Right lobe of liver (tissue), 4 donors: ENCODE data around the gene PAQR3.

ENCODE experiments used
- CTCF ChIP-seq, 4 donors: fragments of 200-600 bp in 3 of 4; fragments of 450-650 bp in 1 of 4; IDR thresholded peaks; one replicate each; pipeline versions ENCODE4 v1.5.1 to v1.8.0; 2016 to 2022; ENCODE audit warnings: antibody characterized with exemption in 4 of 4, mild to moderate bottlenecking in 2 of 4
- POLR2A ChIP-seq: fragments of 450-650 bp; IDR thresholded peaks from one replicate; pipeline ENCODE4 v1.6.1; 2017; ENCODE audit warnings: antibody characterized with exemption, mild to moderate bottlenecking
- donor health status: DM: no; HTN: no; CAD: no.
- donor health status: DM: no; HTN: no; CAD: no.
- donor health status: DM: no; HTN: yes; CAD: no.

DNA sequence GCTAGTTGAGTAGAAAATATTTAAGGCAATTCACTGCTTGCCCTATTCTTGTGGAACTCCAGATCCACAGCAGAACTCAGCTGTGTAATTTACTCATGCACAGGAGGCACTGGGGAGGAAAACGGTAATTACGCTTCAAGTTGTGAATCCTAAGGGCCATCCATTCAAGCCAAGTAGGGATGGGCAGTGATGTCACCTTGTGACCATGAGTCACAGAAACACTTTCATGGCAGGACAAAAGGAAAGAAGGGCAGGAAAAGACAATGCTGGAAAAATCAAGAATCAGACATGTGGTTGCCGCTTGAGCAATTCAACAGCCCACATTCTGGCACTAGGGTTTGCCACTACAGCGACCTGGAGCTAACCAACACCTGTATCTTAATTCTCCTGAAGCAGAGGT is 1.4 kb downstream of the PAQR3 start:
- TF ChIP-seq CTCF (IDR thresholded peaks at IDR 0.05) (no peak), POLR2A (no peak)
